ENCODE measurements around the gene SMURF2.

DNA sequence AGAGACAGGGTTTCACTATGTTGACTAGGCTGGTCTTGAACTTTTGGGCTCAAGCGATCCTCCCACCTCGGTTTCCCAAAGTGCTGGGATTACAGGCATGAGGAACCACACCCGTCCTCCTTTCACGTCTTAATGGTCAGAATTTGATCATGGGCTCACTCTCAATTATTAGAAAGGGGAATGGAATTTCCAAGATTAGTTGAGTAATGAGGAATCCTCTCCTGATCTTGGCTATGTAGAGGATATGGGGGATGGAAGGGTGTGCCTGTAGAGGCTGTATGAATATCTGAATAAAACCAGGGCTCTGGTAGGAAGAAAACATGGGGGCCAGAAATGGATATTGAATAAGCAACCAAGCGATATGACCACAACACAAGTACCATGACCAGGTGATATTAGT lies 25.9 kb upstream of the SMURF2 start:
- TF ChIP-seq POLR2A (IDR thresholded peaks at IDR 0.05; ENCODE audit: borderline replicate concordance, extremely low read depth, insufficient read depth, insufficient read length) (no peak), EZH2 (IDR thresholded peaks at IDR 0.05) (no peak), EGR1 (IDR thresholded peaks at IDR 0.05; ENCODE audit: low read depth) (no peak)
- TF ChIP-seq, protein P1, sequence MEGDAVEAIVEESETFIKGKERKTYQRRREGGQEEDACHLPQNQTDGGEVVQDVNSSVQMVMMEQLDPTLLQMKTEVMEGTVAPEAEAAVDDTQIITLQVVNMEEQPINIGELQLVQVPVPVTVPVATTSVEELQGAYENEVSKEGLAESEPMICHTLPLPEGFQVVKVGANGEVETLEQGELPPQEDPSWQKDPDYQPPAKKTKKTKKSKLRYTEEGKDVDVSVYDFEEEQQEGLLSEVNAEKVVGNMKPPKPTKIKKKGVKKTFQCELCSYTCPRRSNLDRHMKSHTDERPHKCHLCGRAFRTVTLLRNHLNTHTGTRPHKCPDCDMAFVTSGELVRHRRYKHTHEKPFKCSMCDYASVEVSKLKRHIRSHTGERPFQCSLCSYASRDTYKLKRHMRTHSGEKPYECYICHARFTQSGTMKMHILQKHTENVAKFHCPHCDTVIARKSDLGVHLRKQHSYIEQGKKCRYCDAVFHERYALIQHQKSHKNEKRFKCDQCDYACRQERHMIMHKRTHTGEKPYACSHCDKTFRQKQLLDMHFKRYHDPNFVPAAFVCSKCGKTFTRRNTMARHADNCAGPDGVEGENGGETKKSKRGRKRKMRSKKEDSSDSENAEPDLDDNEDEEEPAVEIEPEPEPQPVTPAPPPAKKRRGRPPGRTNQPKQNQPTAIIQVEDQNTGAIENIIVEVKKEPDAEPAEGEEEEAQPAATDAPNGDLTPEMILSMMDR (IDR thresholded peaks at IDR 0.05 in 2 of 3, conservative IDR thresholded peaks at IDR 0.05 in 1 of 3; ENCODE audit: borderline replicate concordance in 1 of 3, insufficient read depth in 1 of 3, low read depth in 2 of 3, low read length in 2 of 3): no peak
- TF ChIP-seq, protein P2, sequence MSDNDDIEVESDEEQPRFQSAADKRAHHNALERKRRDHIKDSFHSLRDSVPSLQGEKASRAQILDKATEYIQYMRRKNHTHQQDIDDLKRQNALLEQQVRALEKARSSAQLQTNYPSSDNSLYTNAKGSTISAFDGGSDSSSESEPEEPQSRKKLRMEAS (IDR thresholded peaks at IDR 0.05): no peak

Data from HCT116 (cell line).